ENCODE results near the gene SERPINB3. TPM values are rescaled to one million over a fixed set of nuclear protein-coding genes. Genes with fewer than 3 reads are reported as not detected.

The SERPINB3 gene
- total and polyA plus RNA-seq, 2 of the 13 experiments (the other 11 are each of a cell fraction or from before 2014, with no cell fraction given), result not detected

- CTCF ChIA-PET (ENCODE audit: low intra/inter-chr PET ratio, low total read pairs), result no interaction called here
- H3K4me3 ChIP-seq (replicated peaks in 1 of 3; ENCODE audit: insufficient read depth in 1 of 3, low read depth in 2 of 3, low read length in 3 of 3), result no peak overlapping the region
- ATAC-seq (no peak), DNase-seq (ENCODE audit: low spot score) (no peak), FAIRE-seq (no peak)
- no peaks in the 10 kb centered on the region for H3K79me2 ChIP-seq (ENCODE audit: insufficient read depth, low read length)
- TF ChIP-seq MTA1 (CRISPR knock-in tag; IDR thresholded peaks at IDR 0.05; ENCODE audit: borderline replicate concordance), result no peak
- no peak for TF ChIP-seq ATF3 (CRISPR knock-in tag; IDR thresholded peaks at IDR 0.05)
- TF ChIP-seq ZC3H4 (CRISPR knock-in tag; IDR thresholded peaks at IDR 0.05; ENCODE audit: borderline replicate concordance), result no peak
- no peak for TF ChIP-seq HNRNPL (IDR thresholded peaks at IDR 0.05; ENCODE audit: low read depth, low read length)
- TF ChIP-seq ZNF576 (CRISPR knock-in tag; IDR thresholded peaks at IDR 0.05), result no peak
- no peak for TF ChIP-seq ZNF207 (IDR thresholded peaks at IDR 0.05; ENCODE audit: borderline replicate concordance)
- no peak for TF ChIP-seq ZNF3 (CRISPR knock-in tag; IDR thresholded peaks at IDR 0.05)
- TF ChIP-seq TAF15 (IDR thresholded peaks at IDR 0.05; ENCODE audit: low read depth, low read length, poor library complexity, severe bottlenecking), result no peak
- no peak for TF ChIP-seq RNF2 (conservative IDR thresholded peaks at IDR 0.05; ENCODE audit: low read depth)
- no peak for TF ChIP-seq ZHX2 (IDR thresholded peaks at IDR 0.05; ENCODE audit: low read depth)
- TF ChIP-seq ZHX2 (CRISPR knock-in tag; IDR thresholded peaks at IDR 0.05; ENCODE audit: borderline replicate concordance), result no peak
- TF ChIP-seq TBL1XR1 (IDR thresholded peaks at IDR 0.05; ENCODE audit: borderline replicate concordance, low read length, partially characterized antibody), result no peak
- TF ChIP-seq HOMEZ (CRISPR knock-in tag; IDR thresholded peaks at IDR 0.05; ENCODE audit: low read depth), result no peak
- TF ChIP-seq SP4 (CRISPR knock-in tag; IDR thresholded peaks at IDR 0.05), result no peak
- no peak for TF ChIP-seq THYN1 (CRISPR knock-in tag; IDR thresholded peaks at IDR 0.05; ENCODE audit: borderline replicate concordance, low read depth)
- H3K27me3 ChIP-seq (ENCODE audit: control insufficient read depth in 1 of 2, insufficient read depth in 2 of 2, low read length in 2 of 2), result no peaks in the 10 kb centered on the region; a peak in 1 of 5 replicates
- no peaks in the 10 kb centered on the region for H3K36me3 ChIP-seq (replicated peaks in 1 of 2; ENCODE audit: control insufficient read depth in 1 of 2, insufficient read depth in 2 of 2, low read length in 2 of 2)
- 28% methylated on average over 3 of the region's 3 CpGs for WGBS (ENCODE audit: low lambda C conversion rate)
- POLR2A ChIA-PET, result no interaction called here
- no peaks in the 10 kb centered on the region for H3K4me1 ChIP-seq (ENCODE audit: insufficient read depth, low read length)
- H3K9ac ChIP-seq (ENCODE audit: insufficient read depth, low read depth, low read length), result no peak overlapping the region
- intact Hi-C loops (cut with micrococcal nuclease; ENCODE audit: unreplicated experiment), result no loop called here
- no TSS peak for BruUV-seq (replicated peaks)
- H3K27ac ChIP-seq (ENCODE audit: extremely low read length, insufficient read depth, low read length), result no peak overlapping the region
- no peaks in the 10 kb centered on the region for H4K20me1 ChIP-seq (ENCODE audit: insufficient read depth, low read length)
- no peaks in the 10 kb centered on the region for H3K9me3 ChIP-seq (ENCODE audit: low read length)
- in situ Hi-C loops (cut with HindIII; ENCODE audit: extremely low pct_ligation_motif_present, low pct_unique_long_range_greater_than_20kb), result no loop called here
- no peak overlapping the region for H3K4me2 ChIP-seq (ENCODE audit: low read depth, low read length)
- H2AFZ ChIP-seq (ENCODE audit: low read length), result no peak overlapping the region
Measured at GRCh38 chr18:63606526-63606925, 55.2 kb downstream of the SERPINB3 start.
